Heart right ventricle (tissue), 16 donors: Measurements from ENCODE around the gene TRAPPC1. TPM values are rescaled to one million over a fixed set of nuclear protein-coding genes. Genes with fewer than 3 reads are reported as not detected.
"Not testable (repeated sequence)": the region's sequence is repeated elsewhere in the genome, so short reads cannot be mapped to it uniquely, and the experiment has no call there.

ENCODE experiments used
- ATAC-seq, 8 donors: fragments of 200-7000 bp; cut with Tn5 transposase; one replicate each; pipeline ENCODE4 v1.9.1; 2020; ENCODE audit warnings: mild to moderate bottlenecking in 8 of 8, moderate library complexity in 8 of 8, moderate number of reproducible peaks in 1 of 8
- DNase-seq, 2 donors: peaks; one replicate each; pipeline ENCODE4 v3.0.0-alpha.2; 2020
- H3K27ac ChIP-seq, 10 donors: fragments of 200-600 bp; sonication (generic) in 2 of 10; one replicate each; pipeline versions ENCODE4 v1.5.0 to v1.8.0; 2020 to 2022; ENCODE audit warnings: mild to moderate bottlenecking in 3 of 10
- H3K27me3 ChIP-seq, 7 donors: fragments of 200-600 bp; one replicate each; pipeline ENCODE4 v1.8.0; 2021 to 2022; ENCODE audit warnings: mild to moderate bottlenecking in 2 of 7
- H3K36me3 ChIP-seq, 9 donors: fragments of 200-600 bp; sonication (generic) in 1 of 9; one replicate each; pipeline versions ENCODE4 v1.5.0 to v1.8.0; 2020 to 2022; ENCODE audit warnings: mild to moderate bottlenecking in 2 of 9
- H3K4me1 ChIP-seq, 9 donors: fragments of 200-600 bp; sonication (generic) in 1 of 9; one replicate each; pipeline versions ENCODE4 v1.5.0 to v1.8.0; 2020 to 2022; ENCODE audit warnings: mild to moderate bottlenecking in 4 of 9
- H3K4me3 ChIP-seq, 10 donors: fragments of 200-600 bp; sonication (generic) in 2 of 10; one replicate each; pipeline versions ENCODE4 v1.5.0 to v1.8.0; 2020 to 2022; ENCODE audit warnings: mild to moderate bottlenecking in 7 of 10, moderate library complexity in 2 of 10
- H3K9me3 ChIP-seq, 11 donors: fragments of 200-600 bp in 10 of 11; sonication (generic) in 2 of 11; one replicate each; pipeline versions ENCODE4 v1.5.0 to v1.8.0; 2013 to 2022; ENCODE audit warnings: mild to moderate bottlenecking in 2 of 11, control low read depth in 1 of 11, moderate library complexity in 1 of 11
- WGBS, 2 donors: extraction: QIAGEN DNeasy Blood & Tissue Kit; methylation state at CpG; one replicate each; pipeline ENCODE4 v1.1.7; 2013; ENCODE audit warnings: inconsistent platforms in 1 of 2; 5-methylcytosine and 5-hydroxymethylcytosine counted together
- intact Hi-C, 10 donors: fragments of 100-400 bp; cut with DNase I; formaldehyde crosslinking; loops; one replicate each; pipeline versions ENCODE4 v1.11.1 to v1.14.2; 2022
- polyA plus RNA-seq, 2 donors: library from polyadenylated mRNA; stranded (reverse); fragments of 200-250 nt; gene quantifications; one replicate each; pipeline ENCODE4 v1.2.3, GENCODE V29; 2013
- total RNA-seq, 10 donors: library from RNA; stranded (reverse); fragmentation: NEBNext Ultra II Directional in 3 of 10; extraction: Animal tissue kit (Norgen Biotek cat#: 25700) in 3 of 10; gene quantifications; one replicate each; pipeline versions ENCODE4 v1.2.1 to v1.2.4, GENCODE V29; 2021 to 2023
- TF ChIP-seq, protein P1 (sequence below), 9 donors: fragments of 200-600 bp; sonication (generic) in 2 of 9; IDR thresholded peaks; one replicate each; pipeline versions ENCODE4 v1.5.0 to v1.8.0; 2021 to 2022; ENCODE audit warnings: antibody characterized with exemption in 9 of 9, mild to moderate bottlenecking in 5 of 9, moderate library complexity in 1 of 9
- donor health status: Arrhythmogenic right ventricular cardiomyopathy.
- donor health status: ischemic (EF 13 %, LVEDD 7.1; RV severe dilation, severe dysfunction).
- donor health status: healthy with polysubstance abuse.
- donor health status: DM: no; HTN: yes; CAD: no.
- donor health status: DM: no; HTN: no; CAD: no.
- donor health status: ischemic (EF 25% LVEDD 6.9; RV normal size, moderate dysfunction).
- donor health status: ischemic (EF 25% LVEDD 5.7; RV mildly dilated, moderate dysfunction).
- donor health status: healthy.
- donor health status: DM: yes; HTN: yes; CAD: no.
- donor health status: Ischemic cardiomyopathy.
- donor health status: ischemic (EF 35%, LVEDD 5.7; RV mildly dilated, moderate dysfunction).
- donor health status: nonischemic (EF 11% LVEDD 7.7; RV severe dilation, severe dysfunction).
- donor health status: DM: yes; HTN: yes; CAD: no.
- donor health status: PGD.
- donor health status: ischemic (EF 29% LVEDD 5.4; RV normal size, mild dysfunction).
- donor health status: nonischemic (EF 23%, LVEDD 6.1; RV moderate dilation, normal function).

TRAPPC1 gene
- total and polyA plus RNA-seq, 12 donors = 104 to 166 (median 121) TPM

DNA sequence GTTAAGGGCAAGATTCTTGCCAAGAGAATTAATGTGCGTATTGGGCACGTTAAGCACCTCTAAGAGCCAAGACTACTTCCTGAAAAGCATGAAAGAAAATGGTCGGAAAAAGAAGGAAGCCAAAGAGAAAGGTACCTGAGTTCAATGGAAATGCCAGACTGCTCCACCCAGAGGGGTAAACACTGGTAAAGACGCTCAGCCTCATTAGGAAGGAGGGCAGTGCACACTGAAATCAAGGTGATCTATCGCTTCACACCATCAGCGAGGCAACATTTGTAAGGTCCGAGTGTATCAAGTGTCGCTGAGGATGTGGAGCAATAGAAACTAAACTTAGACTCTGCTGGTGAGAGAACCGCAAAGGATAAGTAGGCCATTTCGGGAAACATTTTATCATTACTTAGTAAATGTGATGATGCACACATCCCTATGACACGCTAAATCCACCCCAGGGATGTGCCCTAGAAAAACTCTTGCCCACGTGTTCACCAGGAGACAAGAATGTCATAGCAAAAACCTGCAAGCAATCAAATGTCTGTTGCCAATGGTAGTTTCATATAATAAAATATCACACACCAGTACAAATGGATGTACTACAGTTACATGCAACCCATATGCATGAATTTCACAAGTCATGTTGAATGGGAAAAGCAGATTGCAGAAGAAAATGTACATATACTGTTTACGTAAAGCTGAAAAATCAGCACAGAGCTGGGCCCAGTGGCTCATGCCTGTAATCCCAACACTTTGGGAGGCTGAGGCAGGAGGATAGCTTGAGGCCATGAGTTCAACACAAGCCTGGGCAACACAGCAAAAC lies 23.9 kb upstream of the TRAPPC1 start:
- peak; percentile 56 to 82 (median 71) for ATAC-seq
- Histone ChIP-seq H3K9me3 (no peaks in the 10 kb centered on the region), H3K4me1 (peaks cover 0 to 21% (median 11%) of the 10 kb centered on the region in 9 donors), H3K4me3 (no peak overlapping the region), H3K36me3 (no peaks in the 10 kb centered on the region), H3K27me3 (peaks cover 0 to 4% (median 0%) of the 10 kb centered on the region in 7 donors), H3K27ac (peak overlapping the region in 2 of 10 donors; percentile 44 to 47)
- intact Hi-C loops = no loop called here
- peak in 1 of 2 donors; percentile 21 for DNase-seq
- 43 to 55% methylated on average over 13 of the region's 13 CpGs for WGBS, 2 donors
- TF ChIP-seq, protein P1, sequence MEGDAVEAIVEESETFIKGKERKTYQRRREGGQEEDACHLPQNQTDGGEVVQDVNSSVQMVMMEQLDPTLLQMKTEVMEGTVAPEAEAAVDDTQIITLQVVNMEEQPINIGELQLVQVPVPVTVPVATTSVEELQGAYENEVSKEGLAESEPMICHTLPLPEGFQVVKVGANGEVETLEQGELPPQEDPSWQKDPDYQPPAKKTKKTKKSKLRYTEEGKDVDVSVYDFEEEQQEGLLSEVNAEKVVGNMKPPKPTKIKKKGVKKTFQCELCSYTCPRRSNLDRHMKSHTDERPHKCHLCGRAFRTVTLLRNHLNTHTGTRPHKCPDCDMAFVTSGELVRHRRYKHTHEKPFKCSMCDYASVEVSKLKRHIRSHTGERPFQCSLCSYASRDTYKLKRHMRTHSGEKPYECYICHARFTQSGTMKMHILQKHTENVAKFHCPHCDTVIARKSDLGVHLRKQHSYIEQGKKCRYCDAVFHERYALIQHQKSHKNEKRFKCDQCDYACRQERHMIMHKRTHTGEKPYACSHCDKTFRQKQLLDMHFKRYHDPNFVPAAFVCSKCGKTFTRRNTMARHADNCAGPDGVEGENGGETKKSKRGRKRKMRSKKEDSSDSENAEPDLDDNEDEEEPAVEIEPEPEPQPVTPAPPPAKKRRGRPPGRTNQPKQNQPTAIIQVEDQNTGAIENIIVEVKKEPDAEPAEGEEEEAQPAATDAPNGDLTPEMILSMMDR (IDR thresholded peaks at IDR 0.05) = no peak

DNA sequence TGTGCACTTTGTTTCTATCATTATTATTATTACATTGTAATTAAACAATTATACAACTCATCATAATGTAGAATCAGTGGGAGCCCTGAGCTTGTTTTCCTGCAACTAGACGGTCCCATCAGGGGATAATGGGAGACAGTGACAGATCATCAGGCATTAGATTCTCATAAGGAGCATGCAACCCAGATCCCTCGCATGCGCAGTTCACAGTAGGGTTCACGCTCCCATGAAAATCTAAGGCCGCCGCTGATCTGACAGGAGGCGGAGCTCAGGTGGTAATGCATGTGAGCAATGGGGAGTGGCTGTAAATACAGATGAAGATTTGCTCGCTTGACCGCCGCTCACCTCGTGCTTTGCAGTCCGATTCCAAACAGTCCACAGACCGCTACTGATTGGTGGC lies 21.5 kb upstream of the TRAPPC1 start:
- 96 to 98% methylated on average over 13 of the region's 13 CpGs for WGBS, 2 donors
- H3K4me3 ChIP-seq = not testable (repeated sequence)

DNA sequence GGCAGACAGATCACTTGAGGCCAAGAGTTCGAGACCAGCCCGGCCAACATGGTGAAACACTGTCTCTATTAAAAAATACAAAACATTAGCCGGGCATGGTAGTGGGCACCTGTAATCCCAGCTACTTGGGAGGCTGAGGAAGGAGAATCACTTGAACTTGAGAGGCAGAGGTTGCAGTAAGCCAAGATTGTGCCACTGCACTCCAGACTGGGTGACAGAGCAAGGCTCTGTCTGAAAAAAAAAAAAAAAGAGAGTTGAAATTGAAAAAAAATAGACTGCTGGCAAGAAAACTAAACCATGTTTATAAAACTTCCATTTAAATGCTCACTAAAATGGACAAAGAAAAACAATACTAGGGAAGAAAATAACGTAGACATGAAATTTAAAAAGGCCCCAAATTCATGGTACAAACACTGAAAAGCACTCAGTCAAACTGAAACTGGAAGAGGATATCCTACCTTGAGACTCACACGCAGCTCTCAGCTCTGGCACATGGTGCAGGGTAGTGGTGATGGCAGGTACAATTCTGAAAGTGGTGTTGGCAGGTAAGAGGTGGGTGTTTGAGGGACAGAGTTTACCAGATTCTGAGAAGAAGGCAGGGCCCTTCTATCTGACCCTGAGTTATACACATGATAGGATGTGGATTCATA lies 19.5 kb upstream of the TRAPPC1 start:
- no peak for ATAC-seq
- 80 to 82% methylated on average over 5 of the region's 5 CpGs for WGBS, 2 donors

More for the DNA sequence above, 21.5 kb upstream of the TRAPPC1 start:
- H3K36me3 ChIP-seq = peaks cover 0 to 23% (median 12%) of the 10 kb centered on the region in 9 donors
- H3K9me3 ChIP-seq, intact Hi-C loops, H3K27ac ChIP-seq, H3K27me3 ChIP-seq, DNase-seq, ATAC-seq: not testable (repeated sequence)
- H3K4me1 ChIP-seq = peaks cover 0 to 21% (median 11%) of the 10 kb centered on the region in 9 donors

DNA sequence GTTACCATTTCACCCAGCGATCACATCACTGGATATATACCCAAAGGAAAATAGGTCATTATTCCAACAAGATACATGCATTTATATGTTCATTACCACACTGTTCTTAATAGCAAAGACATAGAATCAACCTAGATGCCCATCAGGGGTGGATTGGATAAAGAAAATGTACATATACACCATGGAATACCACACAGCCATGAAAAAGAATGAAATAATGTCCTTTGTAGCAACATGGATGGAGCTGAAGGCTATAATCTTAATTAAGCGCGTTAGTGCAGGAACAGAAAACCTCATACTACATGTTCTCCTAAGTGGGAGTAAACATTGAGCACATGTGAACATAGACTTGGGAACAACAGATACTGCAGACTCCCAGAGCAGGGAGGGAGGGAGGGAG lies 18.8 kb upstream of the TRAPPC1 start:
- no peak overlapping the region for H3K27ac ChIP-seq
- ATAC-seq (no peak), DNase-seq (no peak)
- peaks cover 0 to 50% (median 29%) of the 10 kb centered on the region in 9 donors for H3K36me3 ChIP-seq
- no peaks in the 10 kb centered on the region for H3K9me3 ChIP-seq
- peaks cover 0 to 8% (median 5%) of the 10 kb centered on the region in 9 donors for H3K4me1 ChIP-seq
- no peak overlapping the region for H3K4me3 ChIP-seq
- intact Hi-C loops = no loop called here
- WGBS, 2 donors = 77 to 80% methylated on average over 3 of the region's 3 CpGs
- TF ChIP-seq, protein P1 (IDR thresholded peaks at IDR 0.05) = no peak
- no peaks in the 10 kb centered on the region for H3K27me3 ChIP-seq

More for the DNA sequence above, 19.5 kb upstream of the TRAPPC1 start:
- TF ChIP-seq, protein P1 (IDR thresholded peaks at IDR 0.05) = no peak
- DNase-seq = no peak
- intact Hi-C loops = no loop called here
- H3K36me3 ChIP-seq = peaks cover 0 to 43% (median 22%) of the 10 kb centered on the region in 9 donors
- H3K4me1 ChIP-seq = peaks cover 0 to 15% (median 11%) of the 10 kb centered on the region in 9 donors
- no peak overlapping the region for H3K27ac ChIP-seq
- H3K27me3 ChIP-seq = no peaks in the 10 kb centered on the region
- no peak overlapping the region for H3K4me3 ChIP-seq
- no peaks in the 10 kb centered on the region for H3K9me3 ChIP-seq
